Glutamatergic neuron (in vitro differentiated cells): ENCODE measurements around the gene SLC29A4. TPM values are rescaled to one million over a fixed set of nuclear protein-coding genes. Genes with fewer than 3 reads are reported as not detected.
"Not testable (repeated sequence)": the region's sequence is repeated elsewhere in the genome, so short reads cannot be mapped to it uniquely, and the experiment has no call there.

Source experiments
- DNase-seq: peaks from one replicate; pipeline ENCODE4 v3.0.0; 2022
- H3K27ac Mint-ChIP-seq: one replicate; pipeline ENCODE4 v1.8.0; 2020; ENCODE audit warnings: mild to moderate bottlenecking, mixed read lengths, inconsistent platforms; ENCODE audit not compliant: unreplicated experiment
- H3K27me3 Mint-ChIP-seq: one replicate; pipeline ENCODE4 v1.8.0; 2020; ENCODE audit warnings: mild to moderate bottlenecking, moderate library complexity, mixed read lengths, inconsistent platforms; ENCODE audit not compliant: unreplicated experiment
- H3K36me3 Mint-ChIP-seq: one replicate; pipeline ENCODE4 v1.8.0; 2020; ENCODE audit warnings: mild to moderate bottlenecking, mixed read lengths, inconsistent platforms; ENCODE audit not compliant: unreplicated experiment
- H3K4me1 Mint-ChIP-seq: one replicate; pipeline ENCODE4 v1.8.0; 2020; ENCODE audit warnings: mild to moderate bottlenecking, low read depth, mixed read lengths, inconsistent platforms; ENCODE audit not compliant: unreplicated experiment
- H3K4me3 Mint-ChIP-seq: one replicate; pipeline ENCODE4 v1.8.0; 2020; ENCODE audit warnings: mild to moderate bottlenecking, mixed read lengths, inconsistent platforms; ENCODE audit not compliant: unreplicated experiment
- H3K9me3 Mint-ChIP-seq: one replicate; pipeline ENCODE4 v1.8.0; 2020; ENCODE audit warnings: mild to moderate bottlenecking, moderate library complexity, mixed read lengths, inconsistent platforms; ENCODE audit not compliant: unreplicated experiment
- CTCF ChIP-seq: fragments of 200-600 bp; sonication (generic); IDR thresholded peaks from one replicate; pipeline ENCODE4 v1.5.0; 2021; ENCODE audit not compliant: partially characterized antibody, unreplicated experiment
- total RNA-seq: library from RNA; stranded (reverse); fragmentation: NEBNext Ultra II Directional; extraction: Animal tissue kit (Norgen Biotek cat#: 25700); gene quantifications from one replicate; pipeline ENCODE4 v1.2.1, GENCODE V29; 2021; ENCODE audit not compliant: unreplicated experiment

The SLC29A4 gene
- total RNA-seq, 1 donor from 2014 or later, result 30.5 TPM

- Mint-ChIP-seq H3K4me1 (peaks cover 3% of the 10 kb centered on the region), H3K27me3 (peaks cover 14% of the 10 kb centered on the region), H3K4me3 (no peak overlapping the region), H3K27ac (no peak overlapping the region), H3K9me3 (peaks cover 6% of the 10 kb centered on the region), H3K36me3 (peaks cover 4% of the 10 kb centered on the region)
- DNase-seq, result no peak
- no peak for TF ChIP-seq CTCF
Measured at GRCh38 chr7:5243261-5243660, 39.5 kb upstream of the SLC29A4 start.

DNA sequence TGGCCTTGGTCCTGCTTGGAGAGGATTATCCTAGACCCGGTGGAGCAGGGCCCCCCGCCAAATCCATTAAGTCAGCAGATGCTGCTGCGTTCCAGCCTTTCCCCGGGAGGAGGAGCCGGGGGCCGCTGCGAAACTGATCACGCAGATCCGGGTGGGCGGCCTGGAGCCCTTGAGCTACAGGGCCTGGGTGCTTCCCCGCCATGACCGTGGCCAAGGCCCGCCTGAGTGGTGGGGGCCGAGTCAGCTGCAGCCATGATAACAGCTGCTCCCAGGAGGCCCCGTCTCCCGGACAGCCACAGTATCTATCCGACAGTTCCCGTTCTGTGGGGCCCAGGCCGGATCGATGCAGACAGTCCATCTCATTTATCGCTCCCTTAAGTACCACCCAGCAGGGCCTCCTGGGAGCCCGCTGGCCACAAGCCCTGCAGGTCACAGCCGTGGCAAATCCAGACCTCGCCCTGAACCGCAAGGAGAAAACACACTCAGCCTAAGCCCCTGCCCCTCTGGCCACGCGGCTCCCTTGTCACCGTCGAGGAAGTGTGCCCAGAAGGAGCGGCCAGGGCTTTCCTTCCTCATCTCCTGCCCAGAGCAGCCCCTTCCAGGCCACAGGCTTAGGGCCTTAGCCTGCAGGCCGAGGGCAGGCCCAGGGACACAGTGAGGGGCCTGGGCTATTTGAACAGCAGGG lies 34.4 kb upstream of the SLC29A4 start:
- no peak for TF ChIP-seq CTCF
- DNase-seq, result peak; percentile 84
- Mint-ChIP-seq H3K27ac (peak overlapping the region; percentile 78), H3K4me1 (peaks cover 6% of the 10 kb centered on the region), H3K4me3 (no peak overlapping the region), H3K9me3 (peaks cover 6% of the 10 kb centered on the region), H3K36me3 (peaks cover 4% of the 10 kb centered on the region), H3K27me3 (peaks cover 5% of the 10 kb centered on the region)

GRCh38 chr7:5250787-5251186 lies 32.0 kb upstream of the SLC29A4 start:
- not testable (repeated sequence) for H3K4me3 Mint-ChIP-seq, H3K27ac Mint-ChIP-seq, H3K27me3 Mint-ChIP-seq, H3K9me3 Mint-ChIP-seq, H3K36me3 Mint-ChIP-seq, H3K4me1 Mint-ChIP-seq, DNase-seq

DNA sequence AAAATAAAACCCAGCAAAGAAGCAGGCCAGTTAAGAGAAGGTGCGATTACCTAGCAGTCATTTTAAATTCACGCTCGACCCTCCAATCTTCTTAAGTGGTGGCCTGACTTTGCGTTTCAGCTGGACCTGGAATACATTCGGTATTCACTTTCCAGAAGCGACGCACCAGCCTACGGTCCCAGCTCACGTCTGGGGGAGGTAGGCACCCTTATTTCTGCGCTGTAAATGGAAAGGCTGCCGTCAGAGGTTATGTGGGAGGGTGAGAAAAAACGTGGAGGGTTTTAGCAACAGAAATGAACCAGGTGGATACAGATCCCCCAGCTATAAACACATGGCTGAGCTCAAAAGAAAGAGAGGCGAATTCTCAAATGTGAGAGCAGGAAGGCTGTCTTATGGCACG lies 29.2 kb upstream of the SLC29A4 start:
- not testable (repeated sequence) for H3K27ac Mint-ChIP-seq, H3K27me3 Mint-ChIP-seq, H3K36me3 Mint-ChIP-seq, H3K4me3 Mint-ChIP-seq, DNase-seq, H3K4me1 Mint-ChIP-seq, H3K9me3 Mint-ChIP-seq

DNA sequence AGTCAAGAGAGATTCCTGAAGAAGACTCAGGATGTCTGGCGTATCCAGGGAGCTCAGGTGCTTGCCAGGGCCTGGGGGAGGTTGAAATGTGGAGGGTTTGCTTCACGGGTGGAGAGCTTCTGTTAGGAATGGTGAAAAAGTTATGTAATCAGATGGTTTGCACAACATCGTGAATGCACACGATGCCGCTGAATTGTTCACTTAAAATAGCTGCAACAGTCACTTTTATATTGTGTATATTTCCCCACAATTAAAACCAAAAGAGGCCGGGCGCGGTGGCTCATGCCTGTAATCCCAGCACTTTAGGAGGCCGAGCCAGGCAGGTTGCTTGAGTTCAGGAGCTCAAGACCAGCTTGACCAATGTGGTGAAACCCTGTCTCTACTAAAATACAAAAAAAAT lies 28.4 kb upstream of the SLC29A4 start:
- not testable (repeated sequence) for H3K36me3 Mint-ChIP-seq, DNase-seq, H3K27ac Mint-ChIP-seq, H3K27me3 Mint-ChIP-seq, H3K4me3 Mint-ChIP-seq, H3K4me1 Mint-ChIP-seq, H3K9me3 Mint-ChIP-seq

GRCh38 chr7:5255832-5256231 lies 26.9 kb upstream of the SLC29A4 start:
- DNase-seq, result no peak
- Mint-ChIP-seq H3K36me3 (no peaks in the 10 kb centered on the region), H3K4me1 (peaks cover 1% of the 10 kb centered on the region), H3K4me3 (no peak overlapping the region), H3K27me3 (peaks cover 3% of the 10 kb centered on the region), H3K27ac (no peak overlapping the region), H3K9me3 (peaks cover 4% of the 10 kb centered on the region)
- TF ChIP-seq CTCF, result no peak

DNA sequence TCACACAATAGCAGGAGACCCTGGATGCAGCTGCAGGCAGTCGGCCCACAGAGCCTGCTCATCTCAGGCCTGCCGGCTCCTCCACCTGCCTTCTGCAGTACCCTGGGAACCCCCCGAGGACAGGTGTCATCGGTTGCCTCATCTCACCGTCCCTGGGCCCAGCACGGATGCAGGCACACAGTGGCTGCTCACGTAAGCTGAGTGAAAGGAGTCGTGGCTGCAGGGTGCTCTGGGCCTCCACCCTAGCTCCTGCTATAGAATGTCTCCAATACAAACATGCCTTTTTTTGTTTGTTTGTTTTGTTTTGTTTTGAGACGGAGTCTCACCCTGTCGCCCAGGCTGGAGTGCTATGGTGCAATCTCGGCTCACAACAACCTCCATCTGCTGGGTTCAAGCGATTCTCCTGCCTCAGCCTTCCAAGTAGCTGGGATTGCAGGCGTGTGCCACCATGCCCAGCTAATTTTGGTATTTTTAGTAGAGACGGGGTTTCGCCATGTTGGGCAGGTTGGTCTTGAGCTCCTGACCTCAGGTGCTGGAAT lies 22.1 kb upstream of the SLC29A4 start:
- DNase-seq, H3K9me3 Mint-ChIP-seq, H3K36me3 Mint-ChIP-seq, H3K4me1 Mint-ChIP-seq, H3K27ac Mint-ChIP-seq, H3K27me3 Mint-ChIP-seq, H3K4me3 Mint-ChIP-seq: not testable (repeated sequence)

GRCh38 chr7:5263066-5263465 lies 19.7 kb upstream of the SLC29A4 start:
- not testable (repeated sequence) for H3K27ac Mint-ChIP-seq, H3K4me1 Mint-ChIP-seq, H3K4me3 Mint-ChIP-seq, H3K27me3 Mint-ChIP-seq, H3K9me3 Mint-ChIP-seq, H3K36me3 Mint-ChIP-seq, DNase-seq
